Activated CD4-positive, CD25-positive, alpha-beta regulatory T cell (primary cell): Measurements from ENCODE around the gene ARL8A.
"Not testable (repeated sequence)": the region's sequence is repeated elsewhere in the genome, so short reads cannot be mapped to it uniquely, and the experiment has no call there.

Experiments used
- DNase-seq, 4 experiments: peaks; one replicate each; lab custom pipeline; 2025; lab: John Stamatoyannopoulos, UW

Gene ARL8A

GRCh38 chr1:202158810-202159533 is 14.4 kb upstream of the ARL8A start:
- DNase-seq = no peak

DNA sequence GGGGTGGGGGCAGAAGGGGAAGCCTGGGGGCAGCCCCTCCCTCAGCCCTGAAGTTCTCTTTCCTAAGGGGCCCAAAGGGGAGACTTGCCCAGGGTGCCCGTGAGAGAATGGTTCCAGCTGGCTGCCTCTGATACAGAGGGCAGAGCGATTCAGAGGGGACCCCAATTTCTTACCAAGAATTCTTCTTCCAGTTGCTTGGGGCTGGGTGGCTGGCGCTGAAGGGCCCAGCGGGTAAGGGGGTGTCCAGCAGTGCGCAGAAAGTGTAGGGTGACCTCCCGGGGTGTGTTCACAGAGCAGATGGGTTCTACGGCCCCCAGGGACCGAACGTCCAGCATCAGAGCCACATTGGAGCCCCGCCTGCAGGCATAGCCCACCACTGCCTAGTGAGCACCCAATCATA is 13.4 kb upstream of the ARL8A start:
- no peak for DNase-seq

DNA sequence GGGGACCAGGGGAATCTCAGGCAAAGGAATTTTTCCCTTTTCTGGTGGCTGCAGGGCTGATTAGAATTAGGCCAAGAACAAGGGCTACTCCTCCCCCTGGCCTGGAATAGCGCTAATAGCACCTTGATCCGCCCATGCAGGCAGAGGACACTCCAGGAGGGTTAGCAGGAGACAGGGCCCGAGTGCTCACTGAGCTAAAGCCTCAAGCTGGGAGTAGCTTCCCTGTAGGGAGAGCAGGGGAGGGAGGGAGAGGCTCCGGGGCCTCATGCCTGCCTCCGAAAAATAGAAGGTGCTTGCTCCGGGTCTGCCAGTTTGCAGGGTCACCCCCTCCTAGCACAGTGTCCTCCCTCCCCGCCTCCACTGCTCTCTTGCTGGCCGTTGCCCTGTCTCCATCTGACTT is 12.1 kb upstream of the ARL8A start:
- no peak for DNase-seq

DNA sequence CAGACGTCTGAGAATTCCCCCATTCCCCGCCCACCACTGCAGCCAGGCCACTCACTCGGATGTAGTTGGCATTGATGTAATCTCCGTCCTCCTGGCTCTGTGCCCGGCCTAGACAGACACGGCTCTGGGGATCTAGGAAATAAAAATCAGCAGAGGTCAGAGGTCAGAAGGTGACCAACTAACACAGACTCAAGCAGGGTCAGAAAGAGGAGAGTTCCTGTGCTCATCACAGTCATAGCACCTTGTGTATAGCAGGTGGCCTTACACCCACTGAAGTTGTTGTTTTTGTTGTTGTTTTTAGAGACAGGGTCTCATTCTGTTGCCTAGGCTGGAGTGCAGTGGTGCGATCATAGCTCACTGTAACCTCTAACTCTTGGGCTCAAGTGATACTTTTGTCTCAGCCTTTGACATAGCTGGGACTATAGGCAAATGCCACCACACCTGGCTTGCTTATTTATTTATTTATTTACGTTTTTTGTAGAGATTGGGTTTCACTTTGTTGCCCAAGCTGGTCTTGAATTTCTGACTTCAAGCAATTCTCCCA is 11.0 kb upstream of the ARL8A start:
- no peak for DNase-seq

GRCh38 chr1:202154766-202155477 is 10.4 kb upstream of the ARL8A start:
- no peak for DNase-seq

DNA sequence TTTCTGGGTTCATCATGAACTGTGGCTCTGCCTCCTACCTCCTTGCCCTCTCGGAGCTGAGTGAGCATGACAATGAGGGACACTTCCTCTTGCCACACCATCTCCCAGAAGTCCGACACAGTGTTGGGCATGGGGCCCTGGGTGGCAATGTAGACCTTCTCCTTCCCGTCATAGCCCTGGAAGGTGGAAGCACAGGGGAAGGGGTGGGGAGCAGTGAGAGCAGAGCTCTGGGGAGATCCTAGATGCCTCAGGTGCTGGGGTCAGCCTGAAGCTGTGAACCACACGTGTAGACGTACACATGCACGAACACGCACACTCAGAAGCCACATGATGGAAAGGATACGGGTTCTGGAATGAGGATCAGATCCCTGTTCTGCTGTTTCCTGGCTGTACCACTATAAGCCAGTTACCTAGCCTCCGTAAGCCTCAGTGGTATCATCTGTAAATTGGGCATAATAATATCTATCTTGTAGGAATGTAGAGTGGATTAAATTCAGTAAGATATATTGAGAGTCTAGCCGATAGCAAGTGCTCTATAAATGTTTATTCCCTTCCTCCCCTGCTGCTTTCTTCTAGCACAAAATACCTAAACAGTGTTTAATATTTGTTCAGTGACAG is 9.7 kb upstream of the ARL8A start:
- no peak for DNase-seq

GRCh38 chr1:202153284-202153683 is 8.7 kb upstream of the ARL8A start:
- no peak for DNase-seq

GRCh38 chr1:202152399-202152798 is 7.9 kb upstream of the ARL8A start:
- no peak for DNase-seq

DNA sequence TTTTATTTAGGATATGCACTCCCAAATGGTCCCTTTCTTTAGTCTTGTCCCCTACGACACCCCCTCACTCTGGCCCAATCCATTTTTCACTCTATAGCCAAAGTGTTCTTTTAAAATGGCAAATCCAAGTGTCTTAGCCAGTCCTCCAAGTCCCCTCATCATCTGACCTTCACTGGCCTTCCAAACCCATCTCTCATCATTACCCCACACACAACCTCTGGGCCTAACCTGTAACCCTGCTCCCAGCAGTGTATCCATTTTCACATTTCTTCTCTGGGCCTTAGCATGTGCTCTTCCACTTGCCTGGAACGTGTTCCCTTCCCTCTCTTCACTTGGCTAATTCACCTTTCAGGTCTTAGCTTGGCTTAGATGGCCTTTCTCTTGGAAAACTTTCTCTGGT is 6.5 kb upstream of the ARL8A start:
- no peak for DNase-seq

- DNase-seq = no peak
Observed at GRCh38 chr1:202150602-202151001, 6.1 kb upstream of the ARL8A start.

- no peak for DNase-seq
Observed at GRCh38 chr1:202150187-202150586, 5.7 kb upstream of the ARL8A start.

DNA sequence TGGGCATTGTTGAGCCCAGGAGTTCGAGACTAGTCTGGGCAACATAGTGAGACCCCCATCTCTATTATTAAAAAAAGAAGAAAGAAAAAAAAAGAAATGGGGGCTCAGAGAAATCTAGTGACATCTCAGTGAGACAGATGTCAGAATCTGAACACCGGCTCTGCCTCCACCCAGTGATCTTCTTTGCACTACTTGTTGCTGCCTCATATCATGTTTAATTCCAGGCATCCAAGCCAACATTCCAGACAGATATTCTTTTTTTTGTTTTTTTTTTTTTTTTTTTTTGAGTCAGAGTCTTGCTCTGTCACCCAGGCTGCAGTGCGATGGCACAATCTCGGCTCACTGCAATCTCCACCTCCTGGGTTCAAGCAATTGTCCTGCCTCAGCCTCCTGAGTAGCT is 5.0 kb upstream of the ARL8A start:
- DNase-seq = no peak

GRCh38 chr1:202148391-202148790 is 3.9 kb upstream of the ARL8A start:
- no peak for DNase-seq

- DNase-seq = no peak
Observed at GRCh38 chr1:202146993-202147392, 2.5 kb upstream of the ARL8A start.

DNA sequence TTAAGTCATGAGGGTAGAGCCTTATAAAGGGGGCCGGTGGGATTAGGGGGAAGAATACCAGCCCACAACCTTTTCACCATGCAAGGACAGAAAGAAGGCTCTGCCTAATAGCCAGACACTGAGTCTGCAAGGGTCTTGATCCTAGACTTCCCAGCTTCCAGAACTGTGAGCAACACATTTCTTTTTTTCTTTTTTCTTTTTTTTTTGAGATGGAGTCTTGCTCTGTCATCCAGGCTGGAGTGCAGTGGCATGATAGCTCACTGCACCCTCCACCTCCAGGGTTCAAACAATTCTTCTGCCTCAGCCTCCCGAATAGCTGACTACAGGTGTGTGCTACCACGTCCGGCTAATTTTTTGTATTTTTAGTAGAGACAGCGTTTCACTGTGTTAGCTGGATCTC is 1.7 kb upstream of the ARL8A start:
- DNase-seq = no peak

DNA sequence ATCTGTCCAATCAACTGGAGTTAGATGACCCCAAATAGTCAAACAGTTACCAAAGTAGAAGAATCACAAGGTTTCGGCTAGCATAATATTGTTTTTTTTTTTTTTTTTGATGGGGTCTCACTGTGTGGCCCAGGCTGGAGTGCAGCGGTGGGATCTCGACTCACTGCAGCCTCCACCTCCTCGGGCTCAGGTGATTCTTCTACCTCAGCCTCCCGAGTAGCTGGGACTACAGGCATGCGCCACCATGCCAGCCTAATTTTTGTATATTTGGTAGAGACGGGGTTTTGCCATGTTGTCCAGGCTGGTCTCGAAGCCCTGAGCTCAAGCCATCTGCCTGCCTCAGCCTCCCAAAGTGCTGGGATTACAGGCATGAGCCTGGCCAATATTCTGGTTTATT is 1.2 kb upstream of the ARL8A start:
- not testable (repeated sequence) for DNase-seq

GRCh38 chr1:202145068-202145743 is 669 bp upstream of the ARL8A start:
- no peak for DNase-seq

DNA sequence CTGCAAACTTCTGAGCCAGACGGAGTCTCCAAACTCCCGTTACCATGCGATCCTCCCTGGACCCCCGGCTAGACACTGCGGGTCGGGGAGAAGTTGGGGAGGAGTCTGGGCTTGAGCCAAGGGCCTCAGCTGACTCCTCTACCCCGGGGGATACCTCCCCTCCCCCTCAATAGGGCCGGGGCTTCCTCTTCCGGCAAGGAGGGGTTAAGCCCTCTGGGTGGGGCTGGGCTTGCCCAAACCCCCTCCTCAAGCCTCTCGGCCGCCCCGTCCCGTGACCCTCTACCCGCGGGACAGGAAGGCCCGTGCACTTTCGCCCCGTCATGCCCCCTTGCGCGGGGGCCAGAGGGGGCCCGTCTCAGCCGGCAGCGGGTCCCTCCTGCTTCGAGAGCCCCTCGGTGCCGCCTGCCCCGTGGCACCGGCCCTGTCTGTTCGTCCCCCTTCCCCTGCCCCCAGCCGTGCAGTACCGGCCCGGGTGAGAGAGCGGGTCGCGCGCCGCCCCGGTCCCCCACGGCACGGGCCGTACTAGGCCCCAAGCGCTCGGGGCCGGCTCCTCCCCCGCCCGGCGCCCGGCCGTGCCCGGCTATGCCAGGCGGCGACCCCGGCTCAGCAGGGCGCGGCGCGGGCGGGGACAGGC is 652 bp downstream of the ARL8A start:
- peak in 1 of 4 experiments; percentile 33 for DNase-seq

DNA sequence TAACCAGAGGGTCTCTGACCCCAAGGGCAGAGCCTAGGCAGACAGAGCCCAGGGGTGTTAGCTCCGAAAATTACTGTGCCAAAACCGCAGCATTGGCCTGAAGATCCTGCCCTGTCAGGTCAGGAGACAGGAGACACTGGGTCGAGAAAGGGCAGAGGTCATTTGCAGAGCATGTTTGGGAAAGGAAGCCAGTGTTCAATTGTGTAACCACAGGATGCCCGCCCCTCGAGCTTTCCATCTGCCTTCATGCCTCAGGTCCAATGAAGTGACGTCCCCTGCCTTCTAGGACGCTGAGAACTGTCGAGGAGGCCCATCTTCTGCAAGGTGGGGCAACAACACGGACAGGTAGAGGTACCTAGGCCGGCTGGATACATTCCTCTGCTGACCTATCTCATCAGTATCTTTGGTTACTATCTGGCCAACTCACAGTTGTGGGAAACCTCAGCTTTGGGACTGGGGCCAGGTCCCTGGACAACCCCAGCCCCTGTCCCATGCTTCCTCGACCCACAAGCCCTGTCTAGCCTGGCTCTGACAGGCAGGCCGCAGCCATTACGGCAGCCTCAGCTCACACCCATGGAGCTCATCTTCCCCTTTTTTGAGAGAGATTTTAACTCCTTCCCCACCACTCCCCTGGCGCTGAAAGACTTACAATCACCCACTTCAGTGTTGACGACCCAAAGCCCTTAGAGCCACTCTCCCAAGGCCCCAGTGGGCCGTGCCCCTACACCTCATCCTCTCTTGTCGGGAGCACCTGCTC is 1.3 kb downstream of the ARL8A start:
- no peak for DNase-seq

DNA sequence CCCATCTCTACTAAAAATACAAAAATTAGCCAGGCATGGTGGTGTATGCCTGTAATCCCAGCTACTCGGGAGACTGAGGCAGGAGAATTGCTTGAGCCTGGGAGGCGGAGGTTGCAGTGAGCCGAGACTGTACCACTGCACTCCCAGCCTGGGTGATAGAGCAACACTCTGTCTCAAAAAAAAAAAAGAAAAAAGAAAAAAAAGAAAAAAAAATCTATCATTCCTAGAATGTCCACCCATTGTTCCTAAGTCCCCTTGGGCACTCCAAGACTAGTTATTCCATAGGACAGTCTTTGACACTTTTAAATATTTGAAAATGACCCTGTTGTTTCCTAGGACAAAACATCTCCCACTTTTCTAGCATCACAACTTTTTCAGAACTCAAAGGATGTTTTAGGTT is 3.1 kb downstream of the ARL8A start:
- not testable (repeated sequence) for DNase-seq

DNA sequence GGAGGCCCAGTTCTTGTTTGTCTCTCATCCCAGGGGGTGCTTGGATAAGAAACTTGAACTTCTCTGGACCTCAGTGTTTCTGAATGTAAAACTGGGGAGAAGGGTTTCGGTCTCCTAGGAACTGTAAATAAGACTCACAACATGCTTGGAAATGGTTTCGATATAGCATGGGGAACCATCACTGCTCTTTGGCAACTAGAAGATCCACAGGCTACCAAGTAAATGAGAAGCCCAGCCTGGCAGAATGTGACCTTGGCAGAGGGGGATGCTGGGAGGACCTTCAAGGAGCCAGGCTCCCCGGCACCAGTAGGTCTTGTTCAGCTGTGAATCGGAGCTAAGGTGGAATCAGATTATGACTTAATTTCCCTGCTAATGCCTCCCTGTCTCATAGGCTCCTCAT is 3.7 kb downstream of the ARL8A start:
- DNase-seq = no peak
